Mesendoderm (in vitro differentiated cells): Measurements from ENCODE around the gene WASL.

Experiments
- DNase-seq: peaks from one replicate; pipeline ENCODE4 v3.0.0; 2013
- H2AK5ac ChIP-seq: 2 replicates; pipeline ENCODE4 v1.6.1; 2013; ENCODE audit warnings: low read length, inconsistent platforms
- H2BK120ac ChIP-seq: 2 replicates; pipeline ENCODE4 v1.6.1; 2013; ENCODE audit warnings: low read depth, mild to moderate bottlenecking, low read length, moderate library complexity, mixed read lengths
- H2BK15ac ChIP-seq: replicated peaks from 2 replicates; pipeline ENCODE4 v1.6.1; 2013; ENCODE audit warnings: low read depth, mild to moderate bottlenecking, moderate library complexity
- H2BK5ac ChIP-seq: 2 replicates; pipeline ENCODE4 v1.6.1; 2013; ENCODE audit warnings: low read length, inconsistent platforms
- H3K18ac ChIP-seq: 2 replicates; pipeline ENCODE4 v1.6.1; 2013; ENCODE audit warnings: mild to moderate bottlenecking, low read length, mixed read lengths
- H3K23ac ChIP-seq: one replicate; pipeline ENCODE4 v1.6.1; 2013; ENCODE audit warnings: low read length
- H3K27ac ChIP-seq: 2 replicates; pipeline ENCODE4 v1.5.1; 2013; ENCODE audit warnings: low read depth, mild to moderate bottlenecking, inconsistent platforms, low read length, moderate library complexity
- H3K27me3 ChIP-seq: 2 replicates; pipeline ENCODE4 v1.6.1; 2013; ENCODE audit warnings: low read length, control low read depth, mild to moderate bottlenecking, inconsistent platforms; ENCODE audit not compliant: insufficient read depth, poor library complexity
- H3K36me3 ChIP-seq: 2 replicates; pipeline ENCODE4 v1.6.1; 2013; ENCODE audit warnings: low read length, inconsistent platforms; ENCODE audit not compliant: control insufficient read depth, insufficient read depth
- H3K4ac ChIP-seq: one replicate; pipeline ENCODE4 v1.6.1; 2013; ENCODE audit warnings: low read depth, mild to moderate bottlenecking, low read length, moderate library complexity
- H3K4me1 ChIP-seq: 2 replicates; pipeline ENCODE4 v1.6.1; 2013; ENCODE audit warnings: low read depth, low read length, inconsistent platforms; ENCODE audit not compliant: control insufficient read depth
- H3K4me2 ChIP-seq: 2 replicates; pipeline ENCODE4 v1.6.1; 2013; ENCODE audit warnings: low read length
- H3K4me3 ChIP-seq: 2 replicates; pipeline ENCODE4 v1.5.1; 2013; ENCODE audit warnings: mild to moderate bottlenecking, low read length
- H3K56ac ChIP-seq: one replicate; pipeline ENCODE4 v1.6.1; 2013; ENCODE audit warnings: low read length
- H3K79me1 ChIP-seq: 2 replicates; pipeline ENCODE4 v1.6.1; 2013; ENCODE audit warnings: low read length, inconsistent platforms
- H3K79me2 ChIP-seq: 2 replicates; pipeline ENCODE4 v1.6.1; 2013; ENCODE audit warnings: mild to moderate bottlenecking, low read length; ENCODE audit not compliant: control insufficient read depth, insufficient read depth
- H3K9ac ChIP-seq: 2 replicates; pipeline ENCODE4 v1.6.1; 2013; ENCODE audit warnings: low read length, inconsistent platforms
- H4K5ac ChIP-seq: one replicate; pipeline ENCODE4 v1.6.1; 2013; ENCODE audit warnings: low read length
- H4K8ac ChIP-seq: one replicate; pipeline ENCODE4 v1.6.1; 2013; ENCODE audit warnings: low read depth, mild to moderate bottlenecking, control low read depth, low read length, moderate library complexity
- WGBS: extraction: QIAGEN DNeasy Blood & Tissue Kit; methylation state at CpG from one replicate; pipeline ENCODE4 v1.1.7; 2013; ENCODE audit warnings: low lambda C conversion rate, missing lambda C conversion rate; ENCODE audit not compliant: insufficient coverage; ENCODE audit errors: extremely low coverage; 5-methylcytosine and 5-hydroxymethylcytosine counted together

Gene WASL

DNA sequence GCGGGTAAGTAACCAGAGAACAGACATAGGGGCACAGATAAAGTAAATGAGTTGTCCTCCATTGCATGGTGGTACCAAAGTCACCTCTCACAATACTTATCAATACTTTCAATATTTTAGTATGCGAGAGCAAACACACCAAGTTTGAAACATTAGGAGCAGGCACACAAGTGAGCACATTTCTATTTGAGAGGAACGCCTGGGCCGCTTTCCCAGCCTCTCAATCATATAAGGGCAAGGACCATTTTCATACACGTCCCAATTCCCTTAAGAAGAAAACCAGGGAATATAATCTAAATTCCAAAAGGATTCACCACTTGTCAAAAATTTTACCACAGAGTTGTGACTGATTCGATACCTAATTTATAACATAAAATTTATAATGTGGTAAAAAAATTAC is 85.6 kb downstream of the WASL start:
- Histone ChIP-seq H3K4me2 (no peak overlapping the region), H3K79me1 (no peaks in the 10 kb centered on the region), H3K9ac (no peak overlapping the region), H3K4me3 (no peak overlapping the region), H2BK15ac (no peak overlapping the region), H2AK5ac (no peak overlapping the region), H3K27me3 (no peaks in the 10 kb centered on the region), H3K79me2 (no peaks in the 10 kb centered on the region), H3K4ac (no peak overlapping the region), H3K23ac (no peak overlapping the region), H3K27ac (no peak overlapping the region), H2BK5ac (no peak overlapping the region), H4K8ac (no peak overlapping the region), H3K56ac (no peak overlapping the region), H3K36me3 (no peaks in the 10 kb centered on the region), H3K4me1 (no peaks in the 10 kb centered on the region), H4K5ac (no peak overlapping the region), H2BK120ac (no peak overlapping the region), H3K18ac (no peak overlapping the region)
- WGBS, result no CpG with 5 or more reads among the region's 6 CpGs
- DNase-seq, result no peak

GRCh38 chr7:123662755-123663154 is 86.0 kb downstream of the WASL start:
- Histone ChIP-seq H3K4ac (no peak overlapping the region), H3K9ac (no peak overlapping the region), H4K5ac (no peak overlapping the region), H4K8ac (no peak overlapping the region), H2BK120ac (no peak overlapping the region), H3K79me2 (no peaks in the 10 kb centered on the region), H3K36me3 (no peaks in the 10 kb centered on the region), H3K27me3 (no peaks in the 10 kb centered on the region), H2BK5ac (no peak overlapping the region), H3K4me3 (no peak overlapping the region), H2AK5ac (no peak overlapping the region), H3K18ac (no peak overlapping the region), H3K4me1 (no peaks in the 10 kb centered on the region), H2BK15ac (no peak overlapping the region), H3K56ac (no peak overlapping the region), H3K23ac (no peak overlapping the region), H3K4me2 (no peak overlapping the region), H3K27ac (no peak overlapping the region), H3K79me1 (no peaks in the 10 kb centered on the region)
- no CpG with 5 or more reads among the region's 3 CpGs for WGBS
- DNase-seq, result no peak

- Histone ChIP-seq H2BK120ac (no peak overlapping the region), H3K4me2 (no peak overlapping the region), H3K27ac (no peak overlapping the region), H3K36me3 (no peaks in the 10 kb centered on the region), H3K79me1 (no peaks in the 10 kb centered on the region), H4K8ac (no peak overlapping the region), H3K23ac (no peak overlapping the region), H3K56ac (no peak overlapping the region), H3K27me3 (no peaks in the 10 kb centered on the region), H3K4me3 (no peak overlapping the region), H3K4me1 (no peaks in the 10 kb centered on the region), H4K5ac (no peak overlapping the region), H3K18ac (no peak overlapping the region), H3K79me2 (no peaks in the 10 kb centered on the region), H2BK5ac (no peak overlapping the region), H2BK15ac (no peak overlapping the region), H3K4ac (no peak overlapping the region), H3K9ac (no peak overlapping the region), H2AK5ac (no peak overlapping the region)
- no CpG with 5 or more reads among the region's 15 CpGs for WGBS
- DNase-seq, result no peak
Observed at GRCh38 chr7:123662293-123662692, 86.5 kb downstream of the WASL start.

- H3K79me1 ChIP-seq, result no peaks in the 10 kb centered on the region
- WGBS, result no CpG with 5 or more reads among the region's 1 CpG
- H3K36me3 ChIP-seq, result no peaks in the 10 kb centered on the region
- no peak overlapping the region for H3K18ac ChIP-seq
- H2BK15ac ChIP-seq, result no peak overlapping the region
- no peak overlapping the region for H3K9ac ChIP-seq
- no peak overlapping the region for H2BK5ac ChIP-seq
- no peaks in the 10 kb centered on the region for H3K79me2 ChIP-seq
- no peaks in the 10 kb centered on the region for H3K27me3 ChIP-seq
- H3K27ac ChIP-seq, result no peak overlapping the region
- no peaks in the 10 kb centered on the region for H3K4me1 ChIP-seq
- no peak overlapping the region for H4K5ac ChIP-seq
- H2BK120ac ChIP-seq, result no peak overlapping the region
- H2AK5ac ChIP-seq, result no peak overlapping the region
- H3K4me3 ChIP-seq, result no peak overlapping the region
- H3K23ac ChIP-seq, result no peak overlapping the region
- no peak overlapping the region for H3K56ac ChIP-seq
- no peak for DNase-seq
- H3K4ac ChIP-seq, result no peak overlapping the region
- no peak overlapping the region for H4K8ac ChIP-seq
- no peak overlapping the region for H3K4me2 ChIP-seq
Observed at GRCh38 chr7:123661765-123662164, 87.0 kb downstream of the WASL start.

- Histone ChIP-seq H3K4ac (no peak overlapping the region), H3K27ac (no peak overlapping the region), H3K4me1 (no peaks in the 10 kb centered on the region), H3K36me3 (no peaks in the 10 kb centered on the region), H3K79me1 (no peaks in the 10 kb centered on the region), H3K18ac (no peak overlapping the region), H4K5ac (no peak overlapping the region), H2AK5ac (no peak overlapping the region), H3K23ac (no peak overlapping the region), H2BK5ac (no peak overlapping the region), H3K9ac (no peak overlapping the region), H3K4me3 (no peak overlapping the region), H3K4me2 (no peak overlapping the region), H3K27me3 (no peaks in the 10 kb centered on the region), H2BK120ac (no peak overlapping the region), H2BK15ac (no peak overlapping the region), H4K8ac (no peak overlapping the region), H3K79me2 (no peaks in the 10 kb centered on the region), H3K56ac (no peak overlapping the region)
- WGBS, result no CpG with 5 or more reads among the region's 8 CpGs
- DNase-seq, result peak; percentile 35
Observed at GRCh38 chr7:123660514-123661354, 88.1 kb downstream of the WASL start.

- Histone ChIP-seq H2BK15ac (no peak overlapping the region), H4K8ac (no peak overlapping the region), H3K36me3 (no peaks in the 10 kb centered on the region), H3K27me3 (no peaks in the 10 kb centered on the region), H3K4me3 (no peak overlapping the region), H2BK120ac (no peak overlapping the region), H3K18ac (no peak overlapping the region), H3K27ac (no peak overlapping the region), H3K56ac (no peak overlapping the region), H3K4me2 (no peak overlapping the region), H2AK5ac (no peak overlapping the region), H3K79me2 (no peaks in the 10 kb centered on the region), H3K4me1 (no peaks in the 10 kb centered on the region), H3K23ac (no peak overlapping the region), H4K5ac (no peak overlapping the region), H3K4ac (no peak overlapping the region), H3K9ac (no peak overlapping the region), H2BK5ac (no peak overlapping the region), H3K79me1 (no peaks in the 10 kb centered on the region)
- WGBS, result no CpG with 5 or more reads among the region's 6 CpGs
- DNase-seq, result no peak
Observed at GRCh38 chr7:123658023-123658422, 90.8 kb downstream of the WASL start.
